Stimulated activated CD8-positive, alpha-beta memory T cell treated with anti-CD3 and anti-CD28 coated beads, Interleukin-12 subunit alpha, Interleukin-12 subunit beta, amount 100 ng/mL, for 4 hours (primary cell): Measurements from ENCODE around the gene PIWIL4.
A peak's percentile ranks its signal among the peaks of the same experiment; 100 is the strongest.
"Not testable (repeated sequence)": the region's sequence is repeated elsewhere in the genome, so short reads cannot be mapped to it uniquely, and the experiment has no call there.

ENCODE experiments used
- DNase-seq: peaks from one replicate; pipeline ENCODE4 v3.0.0-alpha.2; 2020; ENCODE audit warnings: low read depth

Gene PIWIL4

DNA sequence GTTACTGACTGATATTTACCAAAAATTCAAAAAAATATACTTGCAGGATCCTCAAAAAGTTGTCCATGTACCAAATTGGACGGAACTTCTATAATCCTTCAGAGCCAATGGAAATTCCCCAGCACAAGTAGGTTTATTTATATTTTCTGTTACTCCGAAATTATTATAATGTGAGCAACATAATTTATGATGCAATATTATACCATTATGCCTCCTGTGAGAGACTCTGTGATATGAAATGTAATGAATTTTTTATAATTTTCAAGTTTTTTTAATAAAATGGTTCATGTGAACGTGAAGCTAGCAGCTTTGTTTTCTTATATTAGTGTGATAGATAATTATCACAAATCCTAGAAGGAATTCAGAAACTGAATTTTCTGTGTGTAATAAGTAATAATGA is 18.2 kb downstream of the PIWIL4 start:
- DNase-seq, result no peak

DNA sequence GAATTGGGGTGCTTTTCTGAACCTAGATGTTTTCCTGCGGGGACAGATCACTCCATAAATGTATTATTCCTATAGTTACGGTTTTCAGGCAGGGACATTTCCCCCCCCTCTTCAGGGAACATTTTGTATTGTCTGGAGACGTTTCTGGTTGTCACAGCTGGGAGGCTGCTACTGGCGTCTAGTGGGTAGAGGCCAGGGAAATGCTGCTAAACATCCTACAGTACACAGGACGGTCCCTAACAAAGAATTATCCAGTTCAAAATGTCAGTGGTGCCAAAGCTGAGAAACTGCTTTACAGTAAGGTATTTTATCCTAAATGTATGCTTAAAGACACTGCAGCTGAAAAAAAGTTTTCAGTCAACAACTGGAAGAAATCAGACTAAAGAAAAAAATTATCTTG is 19.4 kb downstream of the PIWIL4 start:
- no peak for DNase-seq

DNA sequence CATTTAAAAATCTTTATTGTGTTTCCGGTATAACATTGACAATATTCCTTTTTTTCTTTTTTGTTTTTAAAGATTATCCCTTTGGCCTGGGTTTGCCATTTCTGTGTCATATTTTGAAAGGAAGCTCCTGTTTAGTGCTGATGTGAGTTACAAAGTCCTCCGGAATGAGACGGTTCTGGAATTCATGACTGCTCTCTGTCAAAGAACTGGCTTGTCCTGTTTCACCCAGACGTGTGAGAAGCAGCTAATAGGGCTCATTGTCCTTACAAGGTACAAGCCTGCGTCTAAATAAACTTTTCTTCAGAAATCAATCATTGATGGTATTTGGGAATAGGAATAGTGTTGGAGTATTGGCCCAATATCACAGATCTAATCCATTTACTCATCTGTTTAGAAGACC is 19.8 kb downstream of the PIWIL4 start:
- no peak for DNase-seq

DNA sequence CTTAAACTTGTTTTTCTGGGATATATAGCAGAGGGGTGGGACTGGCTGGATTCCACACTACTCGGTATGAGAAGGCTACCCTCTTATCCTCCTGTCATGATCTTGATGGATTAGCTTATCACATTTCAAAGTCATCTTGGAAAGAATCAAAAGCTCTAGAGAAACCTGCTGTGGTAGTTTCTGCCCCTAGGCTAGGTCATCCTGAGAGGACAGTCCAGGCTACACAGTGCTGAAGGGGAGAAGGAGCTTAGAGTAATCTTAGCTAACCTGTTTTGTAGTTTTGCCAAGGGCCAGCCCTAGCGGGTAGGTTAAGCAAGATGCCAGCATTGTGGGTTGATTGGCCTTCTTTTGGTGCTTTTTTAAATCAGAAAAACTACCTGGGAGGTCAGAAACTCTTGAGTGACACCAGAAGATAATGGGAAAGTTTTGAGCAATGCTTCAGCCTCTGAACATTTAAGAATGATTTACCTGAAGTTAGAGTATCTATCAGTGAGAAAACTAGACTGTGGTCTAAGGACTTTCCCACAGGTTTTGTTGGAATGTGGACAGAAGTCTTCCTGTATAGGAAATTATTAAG is 21.3 kb downstream of the PIWIL4 start:
- DNase-seq, result no peak

DNA sequence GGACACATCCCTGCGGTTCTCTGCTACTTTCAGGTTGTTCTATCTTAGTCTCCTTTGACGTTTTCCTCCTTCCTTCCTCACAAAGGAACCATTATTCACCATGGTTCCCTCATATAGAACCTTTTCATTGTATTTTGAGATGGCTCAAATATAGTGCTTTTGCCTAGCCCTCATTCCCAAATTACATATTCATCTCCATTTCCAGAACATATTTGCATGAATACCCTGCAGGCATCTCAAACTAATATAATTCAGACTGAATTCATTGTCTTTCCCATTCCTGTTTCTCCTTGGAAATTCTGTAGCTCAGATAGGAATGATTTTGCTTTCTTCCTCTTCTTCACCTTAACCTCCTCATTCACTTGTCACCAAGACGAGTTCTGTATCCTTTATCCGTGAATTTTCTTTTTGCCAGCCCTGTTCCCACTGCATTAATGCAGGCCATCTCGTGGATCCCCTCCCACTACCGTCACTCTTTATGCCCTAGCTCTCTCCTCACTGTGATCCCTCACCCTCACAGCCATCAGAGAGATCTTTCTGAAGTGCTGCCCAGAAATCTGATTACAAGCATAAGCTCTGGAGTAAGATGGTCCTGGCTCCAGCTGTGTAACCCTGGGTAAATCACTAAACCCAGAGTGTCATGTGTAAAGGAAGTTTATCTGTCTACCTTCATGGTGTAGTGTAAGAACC is 23.3 kb downstream of the PIWIL4 start:
- DNase-seq, result no peak

DNA sequence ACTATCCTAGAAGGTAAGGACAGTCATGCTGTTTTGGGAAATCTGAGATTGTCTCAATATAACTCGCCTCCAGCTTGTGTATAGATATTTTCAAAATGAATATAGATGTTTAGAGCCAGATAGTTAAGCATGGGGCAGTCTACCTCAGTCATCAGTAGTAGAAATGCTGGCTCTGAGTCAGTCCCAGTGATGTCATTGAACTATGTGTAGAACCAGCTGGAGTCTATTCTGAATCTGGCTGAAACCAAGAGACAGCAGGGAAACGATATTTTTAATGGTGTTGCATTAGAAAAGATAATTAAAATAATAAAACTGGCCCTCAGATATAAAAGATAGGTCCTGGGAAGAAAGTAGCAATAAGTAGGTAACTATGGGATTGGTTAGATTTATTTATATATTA is 25.9 kb downstream of the PIWIL4 start:
- DNase-seq, result no peak

DNA sequence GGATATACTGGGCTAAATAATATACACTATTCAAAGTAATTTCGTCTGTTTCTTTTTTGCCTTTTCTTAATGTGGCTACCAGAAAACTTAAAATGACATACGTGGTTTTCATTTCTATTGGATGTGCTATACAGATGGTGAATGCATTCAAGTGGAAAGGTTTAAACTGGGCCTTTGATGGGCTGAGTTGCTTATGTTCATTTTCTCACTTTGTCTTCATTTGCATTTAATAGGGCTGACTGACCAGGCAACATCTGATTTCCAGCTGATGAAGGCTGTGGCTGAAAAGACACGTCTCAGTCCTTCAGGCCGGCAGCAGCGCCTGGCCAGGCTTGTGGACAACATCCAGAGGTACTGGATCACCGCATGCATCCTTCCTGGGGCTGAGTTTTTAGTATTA is 27.9 kb downstream of the PIWIL4 start:
- DNase-seq, result no peak

DNA sequence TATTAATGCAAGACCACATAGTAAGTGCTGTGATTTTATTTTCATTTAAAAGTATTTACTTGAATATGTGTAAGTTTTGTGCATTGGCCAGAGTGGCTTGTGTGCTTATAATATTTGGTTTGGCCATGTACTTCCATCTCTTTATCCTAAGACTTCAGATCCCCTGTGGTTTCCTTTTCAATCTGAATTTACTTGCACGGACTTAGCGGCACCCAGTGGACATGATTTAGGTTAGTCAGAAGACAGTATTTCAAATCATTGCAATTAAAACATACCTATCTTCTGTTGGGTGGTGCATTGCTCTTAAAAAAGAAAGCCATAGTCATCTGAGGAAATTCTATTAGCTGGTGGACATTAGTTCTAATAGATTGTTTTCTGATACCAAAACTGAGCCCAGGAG is 30.7 kb downstream of the PIWIL4 start:
- DNase-seq, result no peak

DNA sequence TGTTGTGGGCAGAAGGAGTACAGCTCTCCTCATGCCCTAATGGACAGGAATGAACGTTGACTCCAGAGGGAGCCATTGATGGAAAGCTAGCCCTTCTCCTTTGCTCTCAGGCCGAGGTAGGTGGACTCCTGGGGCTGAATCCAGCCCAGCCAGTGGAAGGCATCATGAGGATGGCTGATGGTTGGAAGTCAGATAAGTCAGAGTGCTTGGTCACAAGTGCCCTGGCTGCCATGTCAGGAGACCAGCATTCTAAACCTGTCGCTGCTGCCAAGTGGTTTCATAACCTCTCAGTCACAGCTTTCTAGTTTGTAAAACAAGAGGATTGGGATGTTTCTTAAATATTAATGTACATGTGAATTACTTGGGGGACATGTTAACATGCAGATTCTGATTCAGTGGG is 32.3 kb downstream of the PIWIL4 start:
- no peak for DNase-seq

DNA sequence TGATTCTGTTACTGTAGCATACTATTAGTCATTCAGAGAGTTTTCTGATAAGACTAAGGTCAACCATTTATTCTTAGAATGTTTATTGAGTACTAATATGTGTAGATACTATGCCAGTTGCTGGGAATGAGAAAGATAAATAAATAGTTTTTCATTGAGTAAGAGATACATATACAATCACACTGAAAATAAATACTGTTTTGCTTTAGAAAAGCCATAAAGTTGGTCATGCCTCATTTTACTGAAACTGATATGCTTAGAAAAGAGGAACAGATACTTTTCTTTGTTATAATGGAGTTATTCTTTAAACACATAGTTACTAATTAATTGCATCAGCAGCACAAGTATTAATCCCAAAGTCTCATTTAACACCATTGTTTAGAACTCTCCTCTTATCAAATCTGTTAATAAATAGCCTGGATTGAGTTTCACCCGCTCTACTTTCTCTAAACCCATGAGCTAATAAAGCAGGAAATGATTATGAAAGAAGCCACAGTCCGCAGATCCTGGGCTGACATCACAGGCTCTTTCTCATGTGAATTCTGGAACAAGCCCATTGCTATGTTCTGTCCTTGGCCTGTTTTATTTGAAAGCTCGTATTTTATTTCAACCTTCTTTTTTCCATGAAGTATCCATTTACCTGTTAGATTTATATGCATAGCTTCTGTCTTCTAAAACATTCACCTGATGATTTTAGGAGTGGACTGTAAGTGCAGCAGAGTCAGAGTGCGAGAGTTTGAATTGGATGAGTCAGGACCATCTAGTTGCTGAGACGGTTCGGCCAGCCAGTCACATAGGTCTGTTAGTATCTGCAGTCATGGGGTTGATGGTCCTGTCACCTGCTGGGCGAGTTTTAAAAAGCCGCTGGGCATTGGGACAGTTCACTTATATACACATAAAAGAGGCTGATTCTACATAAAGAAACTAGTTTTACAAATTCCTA is 35.5 kb downstream of the PIWIL4 start:
- DNase-seq, result peak; percentile 2

DNA sequence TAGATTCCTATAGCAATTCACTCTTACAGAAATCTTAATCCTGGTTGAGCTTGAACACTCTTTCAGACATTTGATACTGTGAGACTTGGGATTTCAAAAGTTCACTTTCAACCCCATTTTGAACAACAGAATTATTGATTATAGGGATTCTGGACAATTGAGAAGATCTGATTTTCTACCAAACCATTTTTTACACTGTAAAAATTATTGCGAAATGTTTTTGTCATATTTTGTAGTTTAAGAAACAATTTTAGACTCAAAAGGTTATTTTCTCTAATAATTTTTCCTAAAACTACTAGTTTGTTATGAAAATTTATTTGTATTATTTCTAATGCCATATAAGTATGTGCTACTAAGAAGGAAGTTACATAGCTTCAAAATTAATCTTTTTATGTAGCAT is 36.4 kb downstream of the PIWIL4 start:
- DNase-seq, result no peak

DNA sequence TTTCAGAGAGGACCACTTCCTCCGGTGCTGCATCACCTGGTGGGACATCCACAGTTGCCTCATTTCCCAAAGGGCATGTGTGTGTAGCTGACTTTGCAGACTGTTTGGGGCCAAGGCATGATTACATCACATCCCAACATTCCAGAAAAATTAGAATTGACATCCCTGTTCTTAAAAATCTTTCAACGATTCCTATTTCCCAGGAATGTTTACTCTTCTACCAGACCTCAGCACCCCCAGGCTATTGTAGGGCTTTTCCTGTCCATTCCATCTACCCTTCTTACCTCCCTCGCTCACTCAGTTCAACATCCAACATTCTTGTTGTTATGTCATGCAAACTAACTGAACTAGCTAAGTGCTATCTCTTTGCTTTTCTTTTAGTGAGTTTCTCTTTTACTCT is 37.3 kb downstream of the PIWIL4 start:
- no peak for DNase-seq

DNA sequence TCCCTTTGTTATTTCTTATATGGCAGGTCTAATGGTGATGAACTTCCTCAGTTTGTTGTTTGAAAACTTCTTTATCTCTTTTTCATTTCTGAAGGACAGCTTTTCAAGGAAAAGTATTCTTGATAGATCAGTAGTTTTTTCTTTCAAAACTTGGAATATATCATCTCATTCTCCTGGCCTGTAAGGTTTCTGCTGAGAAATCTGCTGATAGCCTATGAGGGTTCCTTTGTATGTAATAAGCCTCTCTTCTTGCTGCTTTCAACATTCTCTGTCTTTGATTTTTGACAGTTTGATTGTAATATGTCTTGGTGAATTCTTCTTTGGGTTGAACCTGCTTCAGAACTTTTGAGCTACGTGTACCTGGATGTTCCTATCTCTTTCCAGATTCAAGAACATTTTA is 46.0 kb downstream of the PIWIL4 start:
- no peak for DNase-seq

DNA sequence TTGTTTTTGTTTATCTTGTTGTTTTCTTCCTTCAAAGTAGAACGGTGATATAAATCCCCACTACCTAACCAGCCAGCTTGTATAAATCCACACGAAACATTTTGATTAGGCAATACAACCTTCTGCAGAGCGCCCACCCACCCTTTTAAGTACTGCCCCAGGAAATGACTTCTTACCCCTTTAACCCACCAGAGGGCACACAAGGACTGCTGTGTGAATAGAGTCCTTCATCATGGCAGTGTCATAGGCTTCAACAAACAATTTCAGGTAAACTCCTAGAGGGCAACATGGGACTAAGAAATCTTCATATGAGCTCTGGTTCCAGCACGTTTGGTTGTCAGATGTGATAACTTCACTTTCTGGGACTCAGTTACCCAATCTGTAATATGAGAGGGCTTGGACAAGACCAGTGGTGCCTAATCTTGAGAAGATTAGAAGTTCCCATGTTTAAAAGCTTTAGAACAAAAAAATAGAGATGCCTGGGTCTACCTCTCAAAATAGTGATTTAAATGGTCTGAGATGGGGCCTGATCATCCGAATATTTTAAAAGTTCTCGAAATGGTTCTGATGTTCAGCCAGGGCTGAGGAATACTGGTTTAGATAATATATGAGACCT is 56.1 kb downstream of the PIWIL4 start:
- no peak for DNase-seq

DNA sequence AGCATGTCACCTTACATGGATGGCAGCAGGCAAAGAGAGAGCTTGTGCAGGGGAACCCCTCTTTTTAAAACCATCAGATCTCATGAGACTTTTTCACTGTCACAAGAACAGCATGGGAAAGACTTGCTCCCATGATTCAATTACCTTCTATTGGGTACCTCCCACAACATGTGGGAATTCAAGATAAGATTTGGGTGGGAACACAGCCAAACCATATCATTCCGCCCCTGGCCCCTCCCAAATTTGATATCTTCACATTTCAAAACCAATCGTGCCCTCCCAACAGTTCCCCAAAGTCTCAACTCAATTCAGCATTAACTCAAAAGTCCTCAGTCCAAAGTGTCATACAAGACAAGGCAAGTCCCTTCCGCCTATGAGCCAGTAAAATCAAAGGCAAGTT is 58.3 kb downstream of the PIWIL4 start:
- not testable (repeated sequence) for DNase-seq

DNA sequence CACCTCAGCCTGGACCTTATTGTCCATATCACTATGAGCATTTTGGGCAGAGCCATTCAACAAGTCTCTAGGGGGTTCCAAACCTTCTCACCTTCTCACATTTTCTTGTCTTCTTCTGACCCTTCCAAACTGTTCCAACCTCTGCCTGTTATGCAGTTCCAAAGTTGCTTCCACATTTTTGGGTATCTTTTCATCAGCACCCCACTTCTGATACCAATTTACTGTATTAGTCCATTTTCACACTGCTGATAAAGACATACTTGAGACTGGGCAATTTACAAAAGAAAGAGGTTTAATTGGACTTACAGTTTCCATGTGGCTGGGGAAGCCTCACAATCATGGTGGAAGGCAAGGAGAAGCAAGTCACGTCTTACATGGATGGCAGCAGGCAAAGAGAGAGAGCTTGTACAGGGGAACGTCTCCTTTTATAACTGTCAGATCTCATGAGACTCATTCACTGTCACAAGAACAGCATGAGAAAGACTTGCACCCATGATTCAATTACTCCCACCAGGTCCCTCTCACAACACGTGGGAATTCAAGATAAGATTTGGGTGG is 59.9 kb downstream of the PIWIL4 start:
- not testable (repeated sequence) for DNase-seq

DNA sequence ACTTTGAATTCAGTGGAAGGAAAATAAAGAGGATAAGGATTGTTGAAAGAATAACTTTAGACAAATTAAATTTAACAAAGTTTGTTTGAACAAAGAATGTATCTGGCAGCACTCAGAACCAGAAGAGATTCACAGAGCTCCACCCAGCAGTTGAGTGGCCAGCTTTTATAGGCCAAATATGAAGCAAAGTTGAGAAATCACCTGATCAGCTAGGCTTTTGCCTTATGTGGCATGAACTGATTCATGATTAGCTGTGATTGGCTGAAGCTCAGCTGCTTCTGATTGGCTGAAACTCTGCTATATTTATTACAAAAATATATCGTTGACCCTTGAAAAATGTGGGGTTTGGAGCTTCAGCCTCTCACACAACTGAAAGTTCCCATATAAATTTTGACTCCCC is 62.6 kb downstream of the PIWIL4 start:
- DNase-seq, result no peak

DNA sequence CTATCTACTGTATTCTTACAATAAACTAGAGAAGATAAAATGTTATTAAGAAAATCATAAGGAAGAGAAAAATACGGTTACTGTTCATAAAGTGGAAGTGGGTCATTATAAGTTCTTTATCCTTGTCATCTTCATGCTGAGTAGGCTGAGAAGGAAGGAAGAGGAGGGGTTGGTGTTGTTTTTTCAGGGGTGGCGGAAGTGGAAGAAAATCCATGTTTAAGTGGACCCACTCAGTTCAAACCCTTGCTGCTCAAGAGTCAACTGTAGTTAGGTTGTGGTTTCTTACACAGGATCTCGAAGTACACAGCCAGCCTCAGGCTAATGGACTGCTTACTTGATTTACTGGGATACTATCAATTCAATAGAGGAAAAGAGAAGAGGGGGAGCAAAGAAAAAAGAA is 63.1 kb downstream of the PIWIL4 start:
- no peak for DNase-seq

DNA sequence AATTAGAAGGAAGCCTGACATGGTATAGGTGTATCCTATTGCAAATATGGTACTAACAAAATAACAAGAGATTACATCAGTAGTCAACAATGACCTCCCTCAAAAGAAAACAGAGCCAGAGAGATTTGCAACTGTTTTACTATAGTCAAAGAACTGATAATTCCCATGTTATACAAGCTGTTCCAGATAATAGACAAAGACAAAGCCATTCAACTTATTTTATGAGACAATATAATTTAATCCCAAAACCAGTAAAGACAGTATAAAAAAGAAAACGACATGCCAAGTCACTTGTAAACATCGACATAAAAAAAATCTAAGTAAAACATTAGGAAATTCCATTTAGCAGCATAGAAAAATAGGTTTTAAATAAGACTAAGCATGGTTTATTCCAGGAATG is 65.2 kb downstream of the PIWIL4 start:
- no peak for DNase-seq

DNA sequence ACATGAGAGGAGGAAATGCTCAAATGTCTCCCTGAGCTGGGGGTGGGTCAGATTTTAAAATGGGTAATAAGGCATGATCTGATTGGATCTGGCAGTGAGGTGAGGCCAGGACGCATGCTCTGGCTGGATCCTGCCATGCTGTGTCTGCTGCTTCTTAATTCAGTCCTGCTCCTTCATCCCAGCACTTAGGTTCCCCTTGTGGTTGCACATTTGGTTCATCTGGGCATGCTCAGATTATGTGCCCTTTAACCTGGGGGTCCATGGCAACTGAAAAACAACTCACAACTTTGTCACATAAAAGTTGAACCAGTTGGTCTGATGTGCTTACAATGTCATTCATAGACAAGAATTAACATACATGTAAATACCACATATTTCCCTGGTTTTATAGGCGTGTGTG is 67.9 kb downstream of the PIWIL4 start:
- DNase-seq, result no peak

DNA sequence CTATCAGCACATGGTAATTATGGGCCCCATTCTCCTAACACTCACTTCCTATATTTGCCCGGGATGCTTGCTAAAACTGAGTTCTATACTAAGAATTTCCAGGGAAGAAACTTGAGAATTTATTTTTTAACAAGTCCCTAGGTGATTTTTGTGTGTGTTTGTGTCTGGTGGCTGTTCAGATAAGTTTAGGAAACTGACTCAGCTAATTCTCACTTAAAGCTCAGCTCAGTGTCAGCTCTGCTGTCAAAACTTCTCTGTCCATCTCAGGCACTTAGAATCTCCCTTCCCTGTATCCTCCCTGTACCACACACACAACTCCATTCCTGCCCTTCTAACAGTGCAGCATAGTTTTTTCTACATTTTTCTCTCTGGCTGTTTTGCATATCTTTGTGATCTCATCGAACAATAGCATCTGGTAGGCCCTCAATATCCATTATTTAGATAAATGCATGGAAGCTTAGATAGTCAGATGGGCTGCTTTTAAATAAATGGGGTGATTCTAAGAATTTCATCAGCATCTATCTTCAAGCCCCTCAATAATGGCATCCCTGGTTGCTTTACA is 69.3 kb downstream of the PIWIL4 start:
- no peak for DNase-seq

DNA sequence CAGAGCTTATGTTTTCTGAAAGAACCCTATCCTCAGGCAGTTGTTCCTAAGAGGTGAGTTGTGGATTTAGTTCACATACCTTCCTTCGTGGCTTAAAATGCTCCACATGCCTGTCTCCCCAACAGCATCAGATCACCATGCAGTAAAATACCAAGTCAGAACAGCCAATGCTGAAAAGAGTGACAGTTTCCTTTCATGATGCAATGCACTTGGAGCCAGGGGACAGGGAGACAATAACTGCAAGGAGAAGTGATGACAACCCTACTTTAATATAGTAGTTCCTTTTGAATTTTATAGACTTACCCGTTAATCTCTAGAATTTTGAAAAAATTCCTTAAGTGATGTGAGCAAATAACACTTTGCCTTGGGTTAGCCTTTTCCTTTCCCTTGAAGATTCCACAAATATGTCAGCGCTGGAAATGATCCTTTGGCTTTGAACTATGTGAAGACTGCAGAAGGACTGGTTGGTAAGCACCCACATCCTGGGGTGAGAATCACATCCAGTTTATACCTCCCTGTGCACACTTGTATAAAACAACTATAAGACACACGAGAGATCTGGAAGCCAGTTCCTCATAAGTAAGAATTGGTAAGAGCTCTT is 71.2 kb downstream of the PIWIL4 start:
- DNase-seq, result no peak
